RWPE2 (cell line): Measurements from ENCODE around the gene MAPK11.

ENCODE experiments used
- ATAC-seq: fragments of 200-7000 bp; cut with Tn5 transposase; 3 replicates; pipeline ENCODE4 v1.9.1; 2021; ENCODE audit warnings: low read depth
- DNase-seq: peaks from one replicate; pipeline ENCODE4 v3.0.0-alpha.2; 2020; ENCODE audit warnings: low spot score
- H3K27ac ChIP-seq: fragments of 450-650 bp; 2 replicates; pipeline ENCODE4 v1.5.1; 2017; ENCODE audit warnings: mild to moderate bottlenecking; ENCODE audit not compliant: poor library complexity, severe bottlenecking
- H3K27me3 ChIP-seq: fragments of 250-450 bp; sonication (Bioruptor Pico); 2 replicates; pipeline ENCODE4 v1.5.1; 2021; ENCODE audit warnings: mild to moderate bottlenecking, moderate library complexity; ENCODE audit not compliant: insufficient read depth, poor library complexity, severe bottlenecking
- H3K36me3 ChIP-seq: fragments of 250-450 bp; sonication (Bioruptor Pico); 2 replicates; pipeline ENCODE4 v1.5.1; 2020; ENCODE audit warnings: low read depth, mild to moderate bottlenecking, moderate library complexity
- H3K4me1 ChIP-seq: fragments of 250-450 bp; sonication (Bioruptor Pico); 2 replicates; pipeline ENCODE4 v1.5.1; 2021; ENCODE audit warnings: mild to moderate bottlenecking, moderate library complexity; ENCODE audit not compliant: insufficient read depth, poor library complexity, severe bottlenecking
- H3K4me3 ChIP-seq: fragments of 250-450 bp; sonication (Bioruptor Pico); 2 replicates; pipeline ENCODE4 v1.5.1; 2021; ENCODE audit warnings: mild to moderate bottlenecking, moderate library complexity; ENCODE audit not compliant: severe bottlenecking
- H3K9me3 ChIP-seq: fragments of 250-450 bp; sonication (Bioruptor Pico); 2 replicates; pipeline ENCODE4 v1.5.1; 2021; ENCODE audit warnings: mild to moderate bottlenecking, moderate library complexity; ENCODE audit not compliant: severe bottlenecking
- TF ChIP-seq, protein P1 (sequence below): fragments of 450-650 bp; IDR thresholded peaks from one replicate; pipeline ENCODE4 v1.5.1; 2017; ENCODE audit warnings: mild to moderate bottlenecking, moderate library complexity; ENCODE audit not compliant: poor library complexity, severe bottlenecking

MAPK11 gene

GRCh38 chr22:50219800-50220602 is 50.2 kb downstream of the MAPK11 start:
- H3K27me3 ChIP-seq: no peaks in the 10 kb centered on the region
- no peak overlapping the region for H3K27ac ChIP-seq
- no peaks in the 10 kb centered on the region for H3K4me1 ChIP-seq
- no peak for ATAC-seq
- no peaks in the 10 kb centered on the region for H3K9me3 ChIP-seq
- TF ChIP-seq, protein P1, sequence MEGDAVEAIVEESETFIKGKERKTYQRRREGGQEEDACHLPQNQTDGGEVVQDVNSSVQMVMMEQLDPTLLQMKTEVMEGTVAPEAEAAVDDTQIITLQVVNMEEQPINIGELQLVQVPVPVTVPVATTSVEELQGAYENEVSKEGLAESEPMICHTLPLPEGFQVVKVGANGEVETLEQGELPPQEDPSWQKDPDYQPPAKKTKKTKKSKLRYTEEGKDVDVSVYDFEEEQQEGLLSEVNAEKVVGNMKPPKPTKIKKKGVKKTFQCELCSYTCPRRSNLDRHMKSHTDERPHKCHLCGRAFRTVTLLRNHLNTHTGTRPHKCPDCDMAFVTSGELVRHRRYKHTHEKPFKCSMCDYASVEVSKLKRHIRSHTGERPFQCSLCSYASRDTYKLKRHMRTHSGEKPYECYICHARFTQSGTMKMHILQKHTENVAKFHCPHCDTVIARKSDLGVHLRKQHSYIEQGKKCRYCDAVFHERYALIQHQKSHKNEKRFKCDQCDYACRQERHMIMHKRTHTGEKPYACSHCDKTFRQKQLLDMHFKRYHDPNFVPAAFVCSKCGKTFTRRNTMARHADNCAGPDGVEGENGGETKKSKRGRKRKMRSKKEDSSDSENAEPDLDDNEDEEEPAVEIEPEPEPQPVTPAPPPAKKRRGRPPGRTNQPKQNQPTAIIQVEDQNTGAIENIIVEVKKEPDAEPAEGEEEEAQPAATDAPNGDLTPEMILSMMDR: no peak
- peaks cover 56% of the 10 kb centered on the region for H3K36me3 ChIP-seq
- peak; percentile 48 for DNase-seq
- no peak overlapping the region for H3K4me3 ChIP-seq

- Histone ChIP-seq H3K9me3 (no peaks in the 10 kb centered on the region), H3K27ac (no peak overlapping the region), H3K27me3 (no peaks in the 10 kb centered on the region), H3K36me3 (peaks cover 60% of the 10 kb centered on the region), H3K4me3 (no peak overlapping the region), H3K4me1 (no peaks in the 10 kb centered on the region)
- ATAC-seq (peak; percentile 55), DNase-seq (peak; percentile 65)
- TF ChIP-seq, protein P1: no peak
These were observed 51.0 kb downstream of the MAPK11 start for GRCh38 chr22:50218996-50219727.

DNA sequence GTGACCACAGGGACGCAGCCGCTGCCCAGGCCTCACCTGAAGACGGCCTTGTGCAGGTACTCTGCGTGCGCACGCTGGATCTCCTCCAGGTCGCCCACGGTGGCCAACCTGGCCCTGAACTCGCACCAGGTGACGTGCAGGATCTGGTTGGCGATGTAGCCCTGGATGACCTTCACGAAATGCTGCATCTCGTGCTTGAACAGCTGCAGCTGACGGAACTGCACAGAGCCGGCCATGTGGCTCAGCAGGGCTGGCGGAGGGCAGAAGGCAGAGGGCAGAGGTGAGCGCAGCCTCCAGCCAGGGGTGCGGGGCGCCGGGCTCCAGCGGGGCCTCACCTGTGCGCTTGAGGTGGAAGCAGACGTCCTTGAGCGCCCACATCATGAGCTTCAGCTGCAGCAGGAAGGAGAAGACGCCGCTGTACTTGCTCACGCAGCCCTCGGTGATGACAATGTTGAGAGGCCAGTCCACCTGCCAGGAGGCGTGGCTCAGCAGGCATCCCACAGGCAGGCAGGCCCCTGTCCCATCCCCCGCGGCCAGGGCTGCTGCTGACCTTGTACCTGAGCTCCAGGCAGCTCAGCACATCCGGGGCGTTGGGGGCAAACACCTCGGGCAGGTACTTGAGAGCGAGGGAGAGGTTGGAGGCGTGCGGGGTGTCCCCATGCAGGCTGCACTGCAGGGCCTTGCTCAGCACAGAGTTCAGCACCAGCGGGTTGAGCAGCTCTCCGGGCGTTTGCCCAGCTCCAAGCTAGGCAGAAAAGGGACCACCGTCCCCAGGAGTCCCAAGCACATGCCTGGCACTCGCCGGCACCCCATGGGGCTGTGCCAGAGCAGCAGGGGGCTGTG is 51.8 kb downstream of the MAPK11 start:
- Histone ChIP-seq H3K36me3 (peaks cover 64% of the 10 kb centered on the region), H3K4me1 (no peaks in the 10 kb centered on the region)

GRCh38 chr22:50217543-50218152 is 52.5 kb downstream of the MAPK11 start:
- ATAC-seq (no peak), DNase-seq (peak; percentile 64)
- TF ChIP-seq, protein P1: no peak
- Histone ChIP-seq H3K27me3 (no peaks in the 10 kb centered on the region), H3K4me1 (no peaks in the 10 kb centered on the region), H3K4me3 (no peak overlapping the region), H3K9me3 (no peaks in the 10 kb centered on the region), H3K27ac (no peak overlapping the region), H3K36me3 (peaks cover 65% of the 10 kb centered on the region)

More for the DNA sequence above, 51.8 kb downstream of the MAPK11 start:
- ATAC-seq (no peak), DNase-seq (peak; percentile 61)
- no peaks in the 10 kb centered on the region for H3K9me3 ChIP-seq
- TF ChIP-seq, protein P1: no peak
- no peak overlapping the region for H3K27ac ChIP-seq
- no peaks in the 10 kb centered on the region for H3K27me3 ChIP-seq
- no peak overlapping the region for H3K4me3 ChIP-seq
